Measurements from ENCODE around the gene MAP3K10. TPM values are rescaled to one million over a fixed set of nuclear protein-coding genes. Genes with fewer than 3 reads are reported as not detected.

MAP3K10 gene
- total RNA-seq, 1 experiment from 2014 or later = 11.8 TPM

DNA sequence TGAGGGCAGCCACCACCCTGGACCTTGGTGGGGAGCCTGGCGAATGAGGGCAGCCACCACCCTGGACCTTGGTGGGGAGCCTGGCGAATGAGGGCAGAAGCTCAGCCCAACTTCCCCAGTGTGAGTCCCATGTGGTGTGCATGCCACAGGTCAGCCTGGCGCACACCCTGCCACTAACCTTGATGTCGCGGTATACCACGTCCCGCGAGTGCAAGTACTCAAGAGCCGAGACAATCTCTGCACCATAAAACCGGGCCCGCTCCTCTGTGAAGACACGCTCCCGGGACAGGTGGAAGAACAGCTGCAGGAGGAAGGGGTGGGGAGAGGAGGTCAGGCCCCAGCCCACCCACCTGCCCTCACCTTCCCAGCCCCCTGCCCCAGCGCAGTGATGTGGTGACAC lies 46.6 kb downstream of the MAP3K10 start:
- POLR2A ChIA-PET = no interaction called here
- no peaks in the 10 kb centered on the region for H3K27me3 Mint-ChIP-seq (ENCODE audit: insufficient read depth, unreplicated experiment)
- intact Hi-C loops (cut with micrococcal nuclease; ENCODE audit: unreplicated experiment) = no loop called here
- no peaks in the 10 kb centered on the region for H3K9me3 ChIP-seq
- no peak for DNase-seq
- H3K36me3 ChIP-seq (ENCODE audit: control insufficient read depth, insufficient read depth, low read length) = peaks cover 7% of the 10 kb centered on the region
- TF ChIP-seq, protein P1, sequence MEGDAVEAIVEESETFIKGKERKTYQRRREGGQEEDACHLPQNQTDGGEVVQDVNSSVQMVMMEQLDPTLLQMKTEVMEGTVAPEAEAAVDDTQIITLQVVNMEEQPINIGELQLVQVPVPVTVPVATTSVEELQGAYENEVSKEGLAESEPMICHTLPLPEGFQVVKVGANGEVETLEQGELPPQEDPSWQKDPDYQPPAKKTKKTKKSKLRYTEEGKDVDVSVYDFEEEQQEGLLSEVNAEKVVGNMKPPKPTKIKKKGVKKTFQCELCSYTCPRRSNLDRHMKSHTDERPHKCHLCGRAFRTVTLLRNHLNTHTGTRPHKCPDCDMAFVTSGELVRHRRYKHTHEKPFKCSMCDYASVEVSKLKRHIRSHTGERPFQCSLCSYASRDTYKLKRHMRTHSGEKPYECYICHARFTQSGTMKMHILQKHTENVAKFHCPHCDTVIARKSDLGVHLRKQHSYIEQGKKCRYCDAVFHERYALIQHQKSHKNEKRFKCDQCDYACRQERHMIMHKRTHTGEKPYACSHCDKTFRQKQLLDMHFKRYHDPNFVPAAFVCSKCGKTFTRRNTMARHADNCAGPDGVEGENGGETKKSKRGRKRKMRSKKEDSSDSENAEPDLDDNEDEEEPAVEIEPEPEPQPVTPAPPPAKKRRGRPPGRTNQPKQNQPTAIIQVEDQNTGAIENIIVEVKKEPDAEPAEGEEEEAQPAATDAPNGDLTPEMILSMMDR (IDR thresholded peaks at IDR 0.05; ENCODE audit: insufficient read depth in 1 of 2, low read depth in 1 of 2, low read length in 1 of 2, severe bottlenecking in 1 of 2, unreplicated experiment in 1 of 2) = no peak
- no TSS peak for BruUV-seq (replicated peaks)
- no peaks in the 10 kb centered on the region for H3K4me1 ChIP-seq
- H3K9me3 Mint-ChIP-seq (ENCODE audit: unreplicated experiment) = no peaks in the 10 kb centered on the region
- H3K4me3 ChIP-seq (ENCODE audit: low read depth, low read length) = no peak overlapping the region
- no peak overlapping the region for H3K4me3 Mint-ChIP-seq (ENCODE audit: unreplicated experiment)
- CTCF ChIA-PET = interaction anchor here (0.6 kb wide), 1 partner anchor 411 kb away, joined by 4 read pairs; no protein-coding TSS in a partner anchor
- H3K27ac Mint-ChIP-seq (ENCODE audit: unreplicated experiment) = no peak overlapping the region
- H3K27me3 ChIP-seq (replicated peaks; ENCODE audit: control insufficient read depth, insufficient read depth, low read length) = no peaks in the 10 kb centered on the region
- peaks cover 24% of the 10 kb centered on the region for H3K36me3 Mint-ChIP-seq (ENCODE audit: insufficient read depth, unreplicated experiment)
- H3K4me1 Mint-ChIP-seq (ENCODE audit: low read depth, unreplicated experiment) = no peaks in the 10 kb centered on the region

DNA sequence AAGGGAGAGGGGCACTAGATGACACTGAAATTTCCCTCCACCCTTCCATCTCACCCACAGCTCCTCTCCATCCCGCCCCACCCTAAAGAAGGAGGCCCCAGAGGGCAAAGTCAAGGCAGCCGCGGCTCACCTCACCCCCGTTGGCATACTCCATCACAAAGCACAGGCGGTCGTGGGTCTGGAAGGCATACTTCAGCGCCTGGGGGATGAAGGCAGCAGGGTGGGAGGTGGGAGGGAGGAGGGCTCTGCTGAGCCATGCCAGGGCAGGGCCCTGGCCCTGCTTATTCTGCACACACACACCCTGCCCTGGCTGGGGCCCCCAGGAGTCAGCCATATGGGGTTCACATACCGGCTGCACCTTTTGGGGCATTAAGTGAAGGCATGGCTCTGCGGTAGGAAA lies 47.5 kb downstream of the MAP3K10 start:
- Histone ChIP-seq H3K9me3 (no peaks in the 10 kb centered on the region), H3K27me3 (replicated peaks; ENCODE audit: control insufficient read depth, insufficient read depth, low read length) (no peaks in the 10 kb centered on the region), H3K4me3 (ENCODE audit: low read depth, low read length) (no peak overlapping the region), H3K4me1 (no peaks in the 10 kb centered on the region), H3K36me3 (ENCODE audit: control insufficient read depth, insufficient read depth, low read length) (peaks cover 7% of the 10 kb centered on the region)
- no peak overlapping the region for H3K4me3 Mint-ChIP-seq (ENCODE audit: unreplicated experiment)
- DNase-seq = no peak
- ChIA-PET CTCF (no interaction called here), POLR2A (no interaction called here)
- H3K36me3 Mint-ChIP-seq (ENCODE audit: insufficient read depth, unreplicated experiment) = peaks cover 24% of the 10 kb centered on the region
- no TSS peak for BruUV-seq (replicated peaks)
- H3K27me3 Mint-ChIP-seq (ENCODE audit: insufficient read depth, unreplicated experiment) = no peaks in the 10 kb centered on the region
- intact Hi-C loops (cut with micrococcal nuclease; ENCODE audit: unreplicated experiment) = no loop called here
- H3K4me1 Mint-ChIP-seq (ENCODE audit: low read depth, unreplicated experiment) = no peaks in the 10 kb centered on the region
- no peak overlapping the region for H3K27ac Mint-ChIP-seq (ENCODE audit: unreplicated experiment)
- no peaks in the 10 kb centered on the region for H3K9me3 Mint-ChIP-seq (ENCODE audit: unreplicated experiment)
- TF ChIP-seq, protein P1 (IDR thresholded peaks at IDR 0.05; ENCODE audit: insufficient read depth in 1 of 2, low read depth in 1 of 2, low read length in 1 of 2, severe bottlenecking in 1 of 2, unreplicated experiment in 1 of 2) = no peak

- Histone ChIP-seq H3K9me3 (no peaks in the 10 kb centered on the region), H3K4me3 (ENCODE audit: low read depth, low read length) (no peak overlapping the region), H3K27me3 (replicated peaks; ENCODE audit: control insufficient read depth, insufficient read depth, low read length) (no peaks in the 10 kb centered on the region), H3K36me3 (ENCODE audit: control insufficient read depth, insufficient read depth, low read length) (peaks cover 4% of the 10 kb centered on the region), H3K4me1 (no peaks in the 10 kb centered on the region)
- Mint-ChIP-seq H3K9me3 (ENCODE audit: unreplicated experiment) (no peaks in the 10 kb centered on the region), H3K4me3 (ENCODE audit: unreplicated experiment) (no peak overlapping the region), H3K36me3 (ENCODE audit: insufficient read depth, unreplicated experiment) (peaks cover 21% of the 10 kb centered on the region), H3K4me1 (ENCODE audit: low read depth, unreplicated experiment) (no peaks in the 10 kb centered on the region), H3K27me3 (ENCODE audit: insufficient read depth, unreplicated experiment) (no peaks in the 10 kb centered on the region), H3K27ac (ENCODE audit: unreplicated experiment) (no peak overlapping the region)
- no peak for DNase-seq
- BruUV-seq (replicated peaks) = no TSS peak
- POLR2A ChIA-PET = no interaction called here
- CTCF ChIA-PET = no interaction called here
- TF ChIP-seq, protein P1 (IDR thresholded peaks at IDR 0.05; ENCODE audit: insufficient read depth in 1 of 2, low read depth in 1 of 2, low read length in 1 of 2, severe bottlenecking in 1 of 2, unreplicated experiment in 1 of 2) = no peak
- intact Hi-C loops (cut with micrococcal nuclease; ENCODE audit: unreplicated experiment) = no loop called here
These were observed 48.4 kb downstream of the MAP3K10 start for GRCh38 chr19:40239415-40240226.

All from Caco-2 (cell line).